ENCODE data around the gene KDM3A.

DNA sequence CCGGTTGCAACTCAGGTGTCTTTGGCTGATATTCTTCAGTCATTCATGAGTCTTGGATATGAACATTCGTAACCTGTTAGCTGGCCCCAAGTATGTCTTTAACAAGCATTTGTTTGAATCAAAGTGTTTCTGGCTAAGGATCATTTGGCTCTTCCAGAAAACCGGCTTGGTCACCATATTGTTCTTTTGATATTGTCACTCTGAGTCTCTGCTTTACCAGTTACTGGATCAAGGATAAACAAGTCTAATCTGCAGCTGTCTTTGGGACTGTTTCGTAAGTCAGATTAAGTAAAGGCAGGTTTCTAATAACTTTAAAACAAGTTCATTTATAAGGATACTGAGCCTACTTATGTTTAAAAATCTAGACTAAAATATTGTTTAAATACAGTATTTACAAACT is 49.1 kb downstream of the KDM3A start:
- no peak for TF ChIP-seq EP300 (IDR thresholded peaks at IDR 0.05)
- TF ChIP-seq, protein P1, sequence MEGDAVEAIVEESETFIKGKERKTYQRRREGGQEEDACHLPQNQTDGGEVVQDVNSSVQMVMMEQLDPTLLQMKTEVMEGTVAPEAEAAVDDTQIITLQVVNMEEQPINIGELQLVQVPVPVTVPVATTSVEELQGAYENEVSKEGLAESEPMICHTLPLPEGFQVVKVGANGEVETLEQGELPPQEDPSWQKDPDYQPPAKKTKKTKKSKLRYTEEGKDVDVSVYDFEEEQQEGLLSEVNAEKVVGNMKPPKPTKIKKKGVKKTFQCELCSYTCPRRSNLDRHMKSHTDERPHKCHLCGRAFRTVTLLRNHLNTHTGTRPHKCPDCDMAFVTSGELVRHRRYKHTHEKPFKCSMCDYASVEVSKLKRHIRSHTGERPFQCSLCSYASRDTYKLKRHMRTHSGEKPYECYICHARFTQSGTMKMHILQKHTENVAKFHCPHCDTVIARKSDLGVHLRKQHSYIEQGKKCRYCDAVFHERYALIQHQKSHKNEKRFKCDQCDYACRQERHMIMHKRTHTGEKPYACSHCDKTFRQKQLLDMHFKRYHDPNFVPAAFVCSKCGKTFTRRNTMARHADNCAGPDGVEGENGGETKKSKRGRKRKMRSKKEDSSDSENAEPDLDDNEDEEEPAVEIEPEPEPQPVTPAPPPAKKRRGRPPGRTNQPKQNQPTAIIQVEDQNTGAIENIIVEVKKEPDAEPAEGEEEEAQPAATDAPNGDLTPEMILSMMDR (IDR thresholded peaks at IDR 0.05), result no peak
- no peak for TF ChIP-seq POLR2A (IDR thresholded peaks at IDR 0.05)

Measured in sigmoid colon (tissue), 4 donors.